Transverse colon (tissue), 4 donors: Measurements from ENCODE around the gene ENTHD1. TPM values are rescaled to one million over a fixed set of nuclear protein-coding genes. Genes with fewer than 3 reads are reported as not detected.

Source experiments
- DNase-seq: peaks from one replicate; pipeline ENCODE4 v3.0.0-alpha.2; 2019
- H3K27ac ChIP-seq, 4 donors: fragments of 200-600 bp; sonication (generic); 2 replicates each; pipeline ENCODE4 v1.5.1; 2016 to 2018; ENCODE audit warnings: inconsistent platforms in 4 of 4
- H3K27me3 ChIP-seq: fragments of 200-600 bp; sonication (generic); 2 replicates; pipeline ENCODE4 v1.5.1; 2017; ENCODE audit warnings: inconsistent platforms
- H3K36me3 ChIP-seq, 4 donors: fragments of 200-600 bp; sonication (generic); 2 replicates each; pipeline ENCODE4 v1.5.1; 2017 to 2019; ENCODE audit warnings: inconsistent platforms in 4 of 4
- H3K4me1 ChIP-seq, 4 donors: fragments of 200-600 bp; sonication (generic); 2 replicates each; pipeline ENCODE4 v1.5.1; 2017 to 2020; ENCODE audit warnings: inconsistent platforms in 4 of 4
- H3K4me3 ChIP-seq, 4 donors: fragments of 200-600 bp; sonication (generic); 1 replicate in 1 of 4; 2 replicates in 3 of 4; pipeline versions ENCODE4 v1.5.1 to v1.6.1; 2017 to 2019; ENCODE audit warnings: inconsistent platforms in 4 of 4
- H3K9me3 ChIP-seq, 2 donors: fragments of 200-600 bp; sonication (generic); 2 replicates each; pipeline ENCODE4 v1.5.1; 2017 to 2019; ENCODE audit warnings: inconsistent platforms in 2 of 2
- EP300 ChIP-seq: sonication (generic); formaldehyde crosslinking; IDR thresholded peaks from one replicate; pipeline ENCODE4 v1.6.1; 2017; ENCODE audit warnings: antibody characterized with exemption, low read depth
- POLR2A ChIP-seq: fragments of 450-650 bp; IDR thresholded peaks from one replicate; pipeline ENCODE4 v1.6.1; 2016; ENCODE audit warnings: antibody characterized with exemption, mild to moderate bottlenecking, moderate library complexity
- POLR2AphosphoS5 ChIP-seq, 3 donors: sonication (generic); formaldehyde crosslinking; IDR thresholded peaks; one replicate each; pipeline ENCODE4 v1.6.1; 2016; ENCODE audit warnings: antibody characterized with exemption in 3 of 3
- WGBS, 2 donors: methylation state at CpG; one replicate each; pipeline ENCODE4 v1.1.5; 2018; ENCODE audit warnings: low coverage in 1 of 2; 5-methylcytosine and 5-hydroxymethylcytosine counted together
- in situ Hi-C, 4 donors: fragments of 200-750 bp; cut with MboI; loops; one replicate each; pipeline versions ENCODE4 v1.15.0 to v1.15.1; 2017; ENCODE audit warnings: low sequenced_read_pairs in 3 of 4, low pct_ligation_motif_present in 1 of 4, low pct_unique_long_range_greater_than_20kb in 1 of 4
- intact Hi-C: fragments of 100-400 bp; cut with DNase I; formaldehyde crosslinking; loops from one replicate; pipeline ENCODE4 v1.15.1; 2023; ENCODE audit warnings: low total_unique reads
- total RNA-seq, 4 donors: library from RNA; depleted of rRNA; stranded (reverse); fragments of >200 nt; gene quantifications; one replicate each; pipeline ENCODE4 v1.1.0, GENCODE V29; 2016
- TF ChIP-seq, protein P1 (sequence below), 5 experiments: fragments of 200-600 bp in 3 of 5; fragments of 450-650 bp in 2 of 5; sonication (generic) in 3 of 5; IDR thresholded peaks; 1 replicate in 2 of 5; 2 replicates in 3 of 5; pipeline ENCODE4 v1.5.1; 2016 to 2017; ENCODE audit warnings: antibody characterized with exemption in 5 of 5, inconsistent platforms in 3 of 5, mild to moderate bottlenecking in 2 of 5, moderate library complexity in 1 of 5

The ENTHD1 gene
- total RNA-seq, 4 donors from 2014 or later = not detected

DNA sequence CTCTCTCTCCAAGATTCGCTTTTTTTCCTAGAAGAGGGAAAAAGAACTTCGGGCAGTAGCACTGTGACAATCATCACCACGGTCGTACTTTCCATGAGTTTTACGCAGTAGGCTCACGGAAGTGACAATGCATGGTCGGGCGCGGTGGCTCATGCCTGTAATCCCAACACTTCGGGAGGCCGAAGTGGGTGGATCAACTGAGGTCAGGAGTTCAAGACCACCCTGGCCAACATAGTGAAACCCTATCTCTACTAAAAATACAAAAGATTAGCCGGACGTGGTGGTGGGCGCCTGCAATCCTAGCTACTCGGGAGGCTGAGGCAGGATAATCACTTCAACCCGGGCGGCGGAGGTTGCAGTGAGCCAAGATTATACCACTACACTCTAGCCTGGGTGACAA lies 30.7 kb upstream of the ENTHD1 start:
- no peak overlapping the region for H3K4me3 ChIP-seq
- intact Hi-C loops = no loop called here
- TF ChIP-seq EP300 = no peak
- no peak for TF ChIP-seq POLR2AphosphoS5 (IDR thresholded peaks at IDR 0.05)
- TF ChIP-seq, protein P1, sequence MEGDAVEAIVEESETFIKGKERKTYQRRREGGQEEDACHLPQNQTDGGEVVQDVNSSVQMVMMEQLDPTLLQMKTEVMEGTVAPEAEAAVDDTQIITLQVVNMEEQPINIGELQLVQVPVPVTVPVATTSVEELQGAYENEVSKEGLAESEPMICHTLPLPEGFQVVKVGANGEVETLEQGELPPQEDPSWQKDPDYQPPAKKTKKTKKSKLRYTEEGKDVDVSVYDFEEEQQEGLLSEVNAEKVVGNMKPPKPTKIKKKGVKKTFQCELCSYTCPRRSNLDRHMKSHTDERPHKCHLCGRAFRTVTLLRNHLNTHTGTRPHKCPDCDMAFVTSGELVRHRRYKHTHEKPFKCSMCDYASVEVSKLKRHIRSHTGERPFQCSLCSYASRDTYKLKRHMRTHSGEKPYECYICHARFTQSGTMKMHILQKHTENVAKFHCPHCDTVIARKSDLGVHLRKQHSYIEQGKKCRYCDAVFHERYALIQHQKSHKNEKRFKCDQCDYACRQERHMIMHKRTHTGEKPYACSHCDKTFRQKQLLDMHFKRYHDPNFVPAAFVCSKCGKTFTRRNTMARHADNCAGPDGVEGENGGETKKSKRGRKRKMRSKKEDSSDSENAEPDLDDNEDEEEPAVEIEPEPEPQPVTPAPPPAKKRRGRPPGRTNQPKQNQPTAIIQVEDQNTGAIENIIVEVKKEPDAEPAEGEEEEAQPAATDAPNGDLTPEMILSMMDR (IDR thresholded peaks at IDR 0.05) = no peak
- H3K27ac ChIP-seq = no peak overlapping the region
- 67 to 86% methylated on average over 13 to 18 of the region's 18 CpGs for WGBS, 2 donors
- DNase-seq = no peak
- H3K9me3 ChIP-seq = no peaks in the 10 kb centered on the region
- no peaks in the 10 kb centered on the region for H3K27me3 ChIP-seq
- H3K4me1 ChIP-seq = peaks cover 0 to 26% (median 7%) of the 10 kb centered on the region in 4 donors
- H3K36me3 ChIP-seq = no peaks in the 10 kb centered on the region
- in situ Hi-C loops = no loop called here

DNA sequence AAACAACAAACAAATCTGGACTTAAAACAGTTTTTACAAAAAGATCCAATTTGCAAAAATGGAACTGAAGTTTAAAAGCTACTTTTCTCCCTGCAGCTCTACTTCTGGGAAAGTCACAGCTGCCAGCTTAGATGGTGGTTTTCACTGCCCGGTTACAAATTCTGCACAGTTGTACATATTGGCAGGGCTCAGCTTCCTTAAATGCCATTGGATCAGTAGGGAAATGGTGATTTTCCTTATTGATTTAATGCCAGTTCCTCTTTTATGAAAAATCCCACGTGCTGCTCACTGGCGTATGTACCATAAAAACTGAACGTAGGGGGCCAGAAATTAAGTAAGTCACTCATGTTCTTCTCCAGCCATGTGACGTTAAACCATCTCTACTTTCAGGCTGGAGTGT lies 30.1 kb upstream of the ENTHD1 start:
- no peaks in the 10 kb centered on the region for H3K27me3 ChIP-seq
- no peak overlapping the region for H3K4me3 ChIP-seq
- 37 to 49% methylated on average over 5 of the region's 5 CpGs for WGBS, 2 donors
- intact Hi-C loops = no loop called here
- no peak for DNase-seq
- H3K27ac ChIP-seq = no peak overlapping the region
- no peak for TF ChIP-seq POLR2AphosphoS5 (IDR thresholded peaks at IDR 0.05)
- no peak for TF ChIP-seq EP300
- TF ChIP-seq, protein P1 (IDR thresholded peaks at IDR 0.05) = no peak
- TF ChIP-seq POLR2A = no peak
- H3K9me3 ChIP-seq = no peaks in the 10 kb centered on the region
- in situ Hi-C loops = no loop called here
- no peaks in the 10 kb centered on the region for H3K36me3 ChIP-seq
- peaks cover 0 to 21% (median 4%) of the 10 kb centered on the region in 4 donors for H3K4me1 ChIP-seq

DNA sequence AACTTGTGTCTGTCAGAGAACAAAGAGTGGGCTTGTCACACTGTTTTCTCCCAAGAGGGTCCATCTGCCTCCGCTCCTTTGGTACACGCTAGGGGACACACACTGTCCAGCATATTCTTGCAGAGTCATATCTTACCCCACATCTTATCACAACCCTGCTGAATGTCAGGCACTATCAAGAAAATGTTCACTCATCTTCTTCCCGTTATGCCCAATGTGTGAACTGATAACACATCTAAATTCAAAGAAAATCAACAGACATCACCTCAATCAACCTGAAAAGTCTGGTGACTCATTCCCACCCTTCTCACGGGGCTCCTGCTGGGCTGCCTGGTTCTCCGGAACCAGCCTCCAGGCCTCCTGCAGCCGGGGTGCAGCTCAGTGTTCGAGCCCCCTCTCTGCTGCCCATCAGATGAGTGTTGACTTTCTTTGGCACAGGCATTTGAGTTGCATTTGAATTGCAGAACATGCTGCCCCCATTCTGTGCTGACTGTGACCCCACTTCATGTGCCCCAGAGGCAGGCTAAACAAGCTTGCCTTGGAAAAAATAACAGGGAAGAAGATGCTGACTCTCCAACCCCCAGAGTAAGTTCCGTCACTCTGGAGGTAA lies 26.7 kb upstream of the ENTHD1 start:
- in situ Hi-C loops = no loop called here
- H3K27ac ChIP-seq = peak overlapping the region in 1 of 4 donors; percentile 14
- H3K4me3 ChIP-seq = no peak overlapping the region
- DNase-seq = no peak
- H3K9me3 ChIP-seq = no peaks in the 10 kb centered on the region
- TF ChIP-seq POLR2A (no peak), POLR2AphosphoS5 (IDR thresholded peaks at IDR 0.05) (no peak), EP300 (no peak)
- TF ChIP-seq, protein P1 (IDR thresholded peaks at IDR 0.05) = no peak
- H3K36me3 ChIP-seq = no peaks in the 10 kb centered on the region
- intact Hi-C loops = no loop called here
- H3K27me3 ChIP-seq = no peaks in the 10 kb centered on the region
- peaks cover 0 to 3% (median 1%) of the 10 kb centered on the region in 4 donors for H3K4me1 ChIP-seq
- 81 to 85% methylated on average over 3 to 8 of the region's 8 CpGs for WGBS, 2 donors

DNA sequence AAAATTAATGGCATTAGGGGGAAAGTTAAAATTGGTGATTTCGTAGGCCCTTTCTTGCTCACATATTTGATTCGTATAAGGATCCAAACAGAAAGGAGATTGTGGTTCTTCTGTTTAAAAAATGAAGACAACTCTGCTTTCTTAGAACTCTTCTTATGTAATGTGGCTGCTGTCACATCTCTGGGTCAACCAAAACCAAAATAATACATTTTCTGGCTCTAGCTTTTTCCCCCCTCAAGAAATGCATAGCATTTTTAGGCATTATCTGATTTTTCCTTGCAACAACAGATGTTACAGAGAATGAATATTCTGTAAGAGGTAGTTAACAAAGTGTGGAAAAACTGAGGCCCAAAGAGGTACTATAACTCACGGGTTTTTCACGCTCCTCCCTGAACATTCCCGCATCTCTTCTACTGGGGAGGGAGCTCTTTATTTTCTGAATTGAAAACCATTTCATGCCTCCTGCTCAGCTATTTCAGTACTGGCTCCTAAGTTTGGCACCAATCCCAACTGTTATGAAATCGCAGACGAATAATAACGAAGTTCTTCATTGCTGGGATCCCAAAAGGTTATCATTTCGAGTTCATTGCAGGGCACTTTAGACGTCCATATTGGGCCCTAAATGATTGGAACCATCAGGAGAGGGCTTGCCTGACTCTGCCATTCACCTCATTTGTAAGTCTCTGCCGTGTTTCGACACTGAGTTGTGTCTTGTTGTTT lies 24.4 kb upstream of the ENTHD1 start:
- H3K4me3 ChIP-seq = no peak overlapping the region
- intact Hi-C loops = no loop called here
- peaks cover 0 to 3% (median 1%) of the 10 kb centered on the region in 4 donors for H3K4me1 ChIP-seq
- peak overlapping the region in 2 of 4 donors; percentile 6 to 26 for H3K27ac ChIP-seq
- no peak for TF ChIP-seq POLR2A
- TF ChIP-seq EP300 = no peak
- TF ChIP-seq, protein P1 (IDR thresholded peaks at IDR 0.05) = no peak
- no peak for TF ChIP-seq POLR2AphosphoS5 (IDR thresholded peaks at IDR 0.05)
- DNase-seq = no peak
- H3K36me3 ChIP-seq = no peaks in the 10 kb centered on the region
- no peaks in the 10 kb centered on the region for H3K9me3 ChIP-seq
- in situ Hi-C loops = no loop called here
- 66 to 67% methylated on average over 12 of the region's 12 CpGs for WGBS, 2 donors
- no peaks in the 10 kb centered on the region for H3K27me3 ChIP-seq
